Lung (tissue), 12 donors: Measurements from ENCODE around the gene ASB4. TPM values are rescaled to one million over a fixed set of nuclear protein-coding genes. Genes with fewer than 3 reads are reported as not detected.
"Not testable (repeated sequence)": the region's sequence is repeated elsewhere in the genome, so short reads cannot be mapped to it uniquely, and the experiment has no call there.

Source experiments
- ATAC-seq: fragments of 200-7000 bp; cut with Tn5 transposase; one replicate; pipeline ENCODE4 v1.9.1; 2020; ENCODE audit warnings: moderate number of reproducible peaks; ENCODE audit not compliant: insufficient read depth, low FRiP score
- DNase-seq, 3 donors: peaks; one replicate each; pipeline ENCODE4 v3.0.0-alpha.2; 2013 to 2017
- H3K27ac ChIP-seq, 2 donors: one replicate each; pipeline ENCODE4 v1.5.1; 2013; ENCODE audit warnings: mild to moderate bottlenecking in 2 of 2, moderate library complexity in 2 of 2, control low read depth in 1 of 2, inconsistent platforms in 1 of 2, low read depth in 1 of 2, low read length in 1 of 2
- H3K27me3 ChIP-seq, 3 donors: one replicate each; pipeline ENCODE4 v1.5.1; 2013; ENCODE audit warnings: low read length in 2 of 3; ENCODE audit not compliant: control insufficient read depth in 3 of 3, insufficient read depth in 3 of 3
- H3K36me3 ChIP-seq, 4 donors: one replicate each; pipeline ENCODE4 v1.5.1; 2013; ENCODE audit warnings: low read length in 4 of 4, mild to moderate bottlenecking in 1 of 4, moderate library complexity in 1 of 4; ENCODE audit not compliant: control insufficient read depth in 4 of 4, insufficient read depth in 4 of 4
- H3K4me1 ChIP-seq, 5 donors: one replicate each; pipeline ENCODE4 v1.5.1; 2013; ENCODE audit warnings: low read length in 5 of 5, mild to moderate bottlenecking in 2 of 5, moderate library complexity in 1 of 5; ENCODE audit not compliant: control insufficient read depth in 5 of 5, insufficient read depth in 5 of 5
- H3K4me3 ChIP-seq: one replicate; pipeline ENCODE4 v1.5.1; 2013; ENCODE audit warnings: mild to moderate bottlenecking, control low read depth, moderate library complexity
- H3K9ac ChIP-seq, 2 donors: one replicate each; pipeline ENCODE4 v1.5.1; 2013; ENCODE audit warnings: low read length in 2 of 2, control low read depth in 1 of 2; ENCODE audit not compliant: insufficient read depth in 1 of 2
- H3K9me3 ChIP-seq, 4 donors: one replicate each; pipeline ENCODE4 v1.5.1; 2013; ENCODE audit warnings: low read length in 3 of 4, mild to moderate bottlenecking in 1 of 4, moderate library complexity in 1 of 4; ENCODE audit not compliant: control insufficient read depth in 4 of 4, insufficient read depth in 3 of 4
- CTCF ChIP-seq: IDR thresholded peaks from 2 replicates; pipeline ENCODE4 v1.5.1; 2012; ENCODE audit warnings: mild to moderate bottlenecking; ENCODE audit errors: control extremely low read depth, extremely low read depth
- WGBS, 2 donors: extraction: QIAGEN DNeasy Blood & Tissue Kit; methylation state at CpG; one replicate each; pipeline ENCODE4 v1.1.7; 2013; 5-methylcytosine and 5-hydroxymethylcytosine counted together
- polyA plus RNA-seq, 2 donors: library from polyadenylated mRNA; stranded (reverse); fragments of 200-250 nt; gene quantifications; one replicate each; pipeline ENCODE4 v1.2.1, GENCODE V29; 2013
- total RNA-seq, 2 donors: library from RNA; depleted of rRNA in 1 of 2; stranded (reverse); fragments of >200 nt in 1 of 2; gene quantifications; one replicate each; pipeline ENCODE4 v1.2.1, GENCODE V29; 2014 to 2021
- donor health status: control.
- donor health status: control.
- donor health status: Bipolar disorder and iron deficiency.
- donor health status: healthy.
- donor health status: DM: yes; HTN: yes; CAD: no.

The ASB4 gene
- total and polyA plus RNA-seq, 4 donors = 0.05 to 3.3 (median 0.60) TPM

DNA sequence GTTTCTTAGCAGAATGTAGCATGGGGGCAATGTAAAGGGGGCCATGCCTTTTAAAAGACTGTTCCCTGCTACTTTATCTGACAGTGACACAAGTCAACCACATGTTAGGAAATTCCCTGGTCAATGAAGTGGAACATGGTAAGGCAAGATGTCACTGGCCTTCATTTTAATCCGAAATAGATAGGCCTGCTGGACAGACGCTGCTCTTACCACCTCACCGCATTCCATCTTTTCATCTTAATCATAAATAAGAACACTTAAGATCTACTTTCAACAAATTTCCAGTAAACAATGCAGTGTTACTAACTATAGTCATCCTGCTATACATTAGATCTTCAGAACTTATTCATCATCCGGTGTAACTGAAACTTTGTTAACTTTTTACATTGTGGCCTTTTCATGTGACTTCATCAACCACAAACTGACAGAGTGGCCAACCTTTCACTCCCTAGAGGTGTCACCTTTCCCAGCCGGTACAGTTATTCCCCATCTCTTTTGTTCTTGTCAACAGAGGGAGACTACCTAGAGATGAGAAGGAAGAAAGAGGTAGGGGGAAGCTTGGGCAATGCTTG lies 15.6 kb downstream of the ASB4 start:
- WGBS, 2 donors = 79 to 85% methylated on average over 5 of the region's 5 CpGs
- no peaks in the 10 kb centered on the region for H3K36me3 ChIP-seq
- no peaks in the 10 kb centered on the region for H3K4me1 ChIP-seq
- H3K4me3 ChIP-seq = no peak overlapping the region
- TF ChIP-seq CTCF = no peak
- H3K27ac ChIP-seq = no peak overlapping the region
- ATAC-seq (no peak), DNase-seq (no peak)
- H3K9me3 ChIP-seq = no peaks in the 10 kb centered on the region
- H3K9ac ChIP-seq = no peak overlapping the region
- H3K27me3 ChIP-seq = no peaks in the 10 kb centered on the region

GRCh38 chr7:95502403-95502802 lies 16.7 kb downstream of the ASB4 start:
- H3K36me3 ChIP-seq = no peaks in the 10 kb centered on the region
- ATAC-seq = no peak
- DNase-seq = no peak
- no peak overlapping the region for H3K9ac ChIP-seq
- H3K27me3 ChIP-seq = no peaks in the 10 kb centered on the region
- no peak for TF ChIP-seq CTCF
- H3K4me3 ChIP-seq = no peak overlapping the region
- no peaks in the 10 kb centered on the region for H3K4me1 ChIP-seq
- H3K27ac ChIP-seq = no peak overlapping the region
- WGBS, 2 donors = 97 to 100% methylated on average over 1 of the region's 1 CpG
- no peaks in the 10 kb centered on the region for H3K9me3 ChIP-seq

DNA sequence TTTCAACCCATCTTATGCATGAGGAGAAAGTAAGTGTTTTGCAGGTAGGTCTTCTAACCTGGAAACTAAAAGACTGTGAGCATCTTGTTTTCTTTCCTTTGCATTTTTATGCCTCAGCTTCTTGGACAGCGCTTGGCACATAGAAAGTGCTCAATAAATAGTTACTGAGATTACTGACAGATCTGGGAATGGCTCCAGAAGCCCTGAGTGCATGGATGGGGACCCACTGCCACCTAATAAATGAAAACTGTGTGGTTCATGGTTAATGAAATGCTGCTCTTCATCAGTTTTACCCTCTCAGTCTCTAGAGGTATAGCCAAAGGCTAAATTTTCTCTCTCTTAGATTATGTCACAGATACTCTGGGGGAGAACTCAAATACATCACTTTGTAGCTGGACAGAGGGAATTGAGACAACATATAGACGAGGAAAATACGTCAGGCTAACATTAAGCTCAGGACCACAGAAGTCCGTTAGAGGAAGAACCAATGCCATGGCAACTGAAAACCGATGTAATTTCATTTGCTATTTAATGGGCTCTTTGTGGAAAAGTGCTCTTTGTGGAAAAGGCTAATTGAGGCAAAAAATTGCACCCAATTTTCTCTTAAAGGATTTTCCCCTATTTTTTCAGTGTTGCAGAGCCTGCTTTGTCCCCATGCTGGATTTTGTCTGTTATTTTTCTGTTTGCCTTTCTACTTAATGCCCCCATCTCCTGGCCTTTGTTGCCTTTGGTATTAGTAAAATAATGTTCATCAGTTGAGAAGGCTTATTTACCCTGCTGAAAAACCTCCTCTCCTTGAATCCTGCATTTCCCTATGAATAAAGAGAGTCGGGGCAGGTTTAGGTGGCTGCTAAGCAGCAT lies 17.8 kb downstream of the ASB4 start:
- Histone ChIP-seq H3K36me3 (no peaks in the 10 kb centered on the region), H3K4me3 (no peak overlapping the region), H3K9ac (no peak overlapping the region), H3K27ac (no peak overlapping the region), H3K9me3 (no peaks in the 10 kb centered on the region), H3K27me3 (no peaks in the 10 kb centered on the region), H3K4me1 (no peaks in the 10 kb centered on the region)
- TF ChIP-seq CTCF = no peak
- 83 to 90% methylated on average over 6 of the region's 6 CpGs for WGBS, 2 donors
- no peak for DNase-seq
- no peak for ATAC-seq

- not testable (repeated sequence) for ATAC-seq, DNase-seq, H3K9me3 ChIP-seq, H3K27me3 ChIP-seq, H3K4me1 ChIP-seq, H3K4me3 ChIP-seq, H3K27ac ChIP-seq, H3K9ac ChIP-seq, H3K36me3 ChIP-seq
- 92 to 96% methylated on average over 7 of the region's 7 CpGs for WGBS, 2 donors
Observed at GRCh38 chr7:95504132-95504588, 18.4 kb downstream of the ASB4 start.
